ENCODE measurements around the gene PCK1. TPM values are rescaled to one million over a fixed set of nuclear protein-coding genes. Genes with fewer than 3 reads are reported as not detected.

Gene PCK1
- total RNA-seq, 1 experiment from 2014 or later = 0.49 TPM

DNA sequence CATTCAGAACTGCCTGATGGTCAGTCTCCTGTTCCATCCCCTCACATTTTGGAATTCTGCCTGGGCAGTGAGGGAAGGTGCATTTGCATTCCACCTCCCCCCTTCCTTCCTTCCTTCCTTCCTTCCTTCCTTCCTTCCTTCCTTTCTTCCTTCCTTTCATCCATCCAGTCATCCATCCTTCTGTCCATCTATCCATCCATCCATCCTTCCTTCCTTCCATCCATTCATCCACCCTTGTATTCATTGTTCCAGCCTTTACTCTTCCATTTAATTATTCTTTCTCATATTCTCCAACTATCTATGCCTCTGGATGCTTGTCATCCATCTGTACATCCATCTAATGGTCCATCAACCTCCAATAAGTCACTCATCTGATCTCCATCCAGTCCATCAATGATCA is 14.0 kb downstream of the PCK1 start:
- Histone ChIP-seq H4K20me1 (ENCODE audit: insufficient read depth) (no peaks in the 10 kb centered on the region), H3K4me3 (replicated peaks in 1 of 2; ENCODE audit: low read depth in 1 of 2, low read length in 2 of 2) (no peak overlapping the region), H3K9me3 (ENCODE audit: control insufficient read depth in 1 of 2, insufficient read depth in 1 of 2, low read depth in 1 of 2, low read length in 2 of 2) (no peaks in the 10 kb centered on the region), H3K4me1 (ENCODE audit: control insufficient read depth in 1 of 2, insufficient read depth in 2 of 2, low read length in 2 of 2) (no peaks in the 10 kb centered on the region), H3K4me2 (ENCODE audit: low read length) (no peak overlapping the region), H3K27me3 (ENCODE audit: insufficient read depth, low read length) (peaks cover 48% of the 10 kb centered on the region), H3K9ac (ENCODE audit: low read length) (no peak overlapping the region), H3K79me2 (ENCODE audit: insufficient read depth, low read length) (no peaks in the 10 kb centered on the region), H3K36me3 (ENCODE audit: control insufficient read depth in 1 of 2, insufficient read depth in 2 of 2, low read length in 2 of 2) (no peaks in the 10 kb centered on the region), H2AFZ (ENCODE audit: low read depth, low read length, poor library complexity, severe bottlenecking) (no peak overlapping the region), H3K27ac (ENCODE audit: low read depth, low read length) (no peak overlapping the region), H3K9me2 (ENCODE audit: insufficient read depth) (no peaks in the 10 kb centered on the region)
- BruUV-seq (replicated peaks) = no TSS peak
- intact Hi-C loops (cut with micrococcal nuclease) = no loop called here
- ATAC-seq (no peak), DNase-seq (ENCODE audit: low read depth, low spot score) (no peak)
- ChIA-PET CTCF (no interaction called here), POLR2A (no interaction called here), RAD21 (ENCODE audit: low non-redundant PET in 1 of 2, low total read pairs in 2 of 2, uncharacterized antibody in 2 of 2, unreplicated experiment in 2 of 2) (no interaction called here)
- TF ChIP-seq RAD21 (IDR thresholded peaks at IDR 0.05; ENCODE audit: low read depth) (no peak), TCF7L2 (IDR thresholded peaks at IDR 0.05; ENCODE audit: borderline replicate concordance, extremely low read depth, insufficient read depth, insufficient read length) (no peak), SRF (IDR thresholded peaks at IDR 0.05; ENCODE audit: low read depth) (no peak), JUND (IDR thresholded peaks at IDR 0.05) (no peak), SIN3A (IDR thresholded peaks at IDR 0.05; ENCODE audit: low read depth) (no peak), ZFX (IDR thresholded peaks at IDR 0.05) (no peak), POLR2AphosphoS5 (IDR thresholded peaks at IDR 0.05; ENCODE audit: low read depth, low read length) (no peak), EGR1 (IDR thresholded peaks at IDR 0.05; ENCODE audit: low read depth) (no peak), EZH2 (IDR thresholded peaks at IDR 0.05) (no peak), SP1 (IDR thresholded peaks at IDR 0.05; ENCODE audit: low read depth) (no peak), FOSL1 (IDR thresholded peaks at IDR 0.05; ENCODE audit: low read depth) (no peak), YY1 (IDR thresholded peaks at IDR 0.05; ENCODE audit: extremely low read depth, insufficient replicate concordance, low read depth, low read length) (no peak)
- TF ChIP-seq, protein P1, sequence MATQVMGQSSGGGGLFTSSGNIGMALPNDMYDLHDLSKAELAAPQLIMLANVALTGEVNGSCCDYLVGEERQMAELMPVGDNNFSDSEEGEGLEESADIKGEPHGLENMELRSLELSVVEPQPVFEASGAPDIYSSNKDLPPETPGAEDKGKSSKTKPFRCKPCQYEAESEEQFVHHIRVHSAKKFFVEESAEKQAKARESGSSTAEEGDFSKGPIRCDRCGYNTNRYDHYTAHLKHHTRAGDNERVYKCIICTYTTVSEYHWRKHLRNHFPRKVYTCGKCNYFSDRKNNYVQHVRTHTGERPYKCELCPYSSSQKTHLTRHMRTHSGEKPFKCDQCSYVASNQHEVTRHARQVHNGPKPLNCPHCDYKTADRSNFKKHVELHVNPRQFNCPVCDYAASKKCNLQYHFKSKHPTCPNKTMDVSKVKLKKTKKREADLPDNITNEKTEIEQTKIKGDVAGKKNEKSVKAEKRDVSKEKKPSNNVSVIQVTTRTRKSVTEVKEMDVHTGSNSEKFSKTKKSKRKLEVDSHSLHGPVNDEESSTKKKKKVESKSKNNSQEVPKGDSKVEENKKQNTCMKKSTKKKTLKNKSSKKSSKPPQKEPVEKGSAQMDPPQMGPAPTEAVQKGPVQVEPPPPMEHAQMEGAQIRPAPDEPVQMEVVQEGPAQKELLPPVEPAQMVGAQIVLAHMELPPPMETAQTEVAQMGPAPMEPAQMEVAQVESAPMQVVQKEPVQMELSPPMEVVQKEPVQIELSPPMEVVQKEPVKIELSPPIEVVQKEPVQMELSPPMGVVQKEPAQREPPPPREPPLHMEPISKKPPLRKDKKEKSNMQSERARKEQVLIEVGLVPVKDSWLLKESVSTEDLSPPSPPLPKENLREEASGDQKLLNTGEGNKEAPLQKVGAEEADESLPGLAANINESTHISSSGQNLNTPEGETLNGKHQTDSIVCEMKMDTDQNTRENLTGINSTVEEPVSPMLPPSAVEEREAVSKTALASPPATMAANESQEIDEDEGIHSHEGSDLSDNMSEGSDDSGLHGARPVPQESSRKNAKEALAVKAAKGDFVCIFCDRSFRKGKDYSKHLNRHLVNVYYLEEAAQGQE (IDR thresholded peaks at IDR 0.05; ENCODE audit: low read depth) = no peak

Data from HCT116 (cell line).